ENCODE data around the gene GLIS1. TPM values are rescaled to one million over a fixed set of nuclear protein-coding genes. Genes with fewer than 3 reads are reported as not detected.

The GLIS1 gene
- polyA plus RNA-seq, 4 donors: 2.1 to 3.6 (median 2.6) TPM

DNA sequence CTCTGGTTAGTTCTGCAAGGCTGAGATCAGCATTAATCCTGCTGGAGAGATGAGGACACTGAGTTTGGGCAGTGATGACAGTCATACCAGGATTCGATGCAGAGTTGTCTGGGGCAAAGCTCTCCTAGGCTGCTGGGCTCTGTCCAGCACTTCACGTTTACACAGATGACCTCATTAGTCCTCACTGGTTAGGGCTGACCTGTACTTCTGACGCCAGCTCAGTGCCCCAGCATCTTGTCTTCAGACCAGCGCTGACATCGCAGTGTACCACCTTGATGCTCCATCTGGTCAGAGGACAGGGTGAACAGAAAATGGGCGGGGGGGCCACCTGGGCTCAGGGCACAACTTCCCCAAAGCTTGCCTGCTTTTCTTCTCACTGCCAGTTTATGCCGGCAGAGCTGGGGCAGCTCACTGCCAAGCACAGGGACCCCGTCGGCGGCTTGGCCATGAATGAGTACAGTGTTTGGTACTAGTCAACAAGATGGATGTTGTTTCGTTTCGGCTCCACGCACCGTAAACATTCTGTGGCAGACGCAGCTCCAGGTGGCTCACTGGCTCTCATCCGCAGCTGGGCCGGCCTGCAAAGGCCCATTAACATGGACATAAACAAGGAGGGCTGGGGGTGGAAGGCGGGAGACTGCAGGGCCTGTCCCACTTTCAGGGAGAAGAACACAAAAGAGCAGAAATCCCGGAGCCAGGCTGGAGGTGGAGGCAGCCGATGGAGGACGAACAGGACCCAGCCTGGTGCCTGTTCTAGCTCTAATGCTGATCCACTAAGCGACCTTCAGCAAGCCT, 118.7 kb downstream of the GLIS1 start:
- DNase-seq (ENCODE audit: low read depth in 4 of 4, low spot score in 3 of 4): no peak

DNA sequence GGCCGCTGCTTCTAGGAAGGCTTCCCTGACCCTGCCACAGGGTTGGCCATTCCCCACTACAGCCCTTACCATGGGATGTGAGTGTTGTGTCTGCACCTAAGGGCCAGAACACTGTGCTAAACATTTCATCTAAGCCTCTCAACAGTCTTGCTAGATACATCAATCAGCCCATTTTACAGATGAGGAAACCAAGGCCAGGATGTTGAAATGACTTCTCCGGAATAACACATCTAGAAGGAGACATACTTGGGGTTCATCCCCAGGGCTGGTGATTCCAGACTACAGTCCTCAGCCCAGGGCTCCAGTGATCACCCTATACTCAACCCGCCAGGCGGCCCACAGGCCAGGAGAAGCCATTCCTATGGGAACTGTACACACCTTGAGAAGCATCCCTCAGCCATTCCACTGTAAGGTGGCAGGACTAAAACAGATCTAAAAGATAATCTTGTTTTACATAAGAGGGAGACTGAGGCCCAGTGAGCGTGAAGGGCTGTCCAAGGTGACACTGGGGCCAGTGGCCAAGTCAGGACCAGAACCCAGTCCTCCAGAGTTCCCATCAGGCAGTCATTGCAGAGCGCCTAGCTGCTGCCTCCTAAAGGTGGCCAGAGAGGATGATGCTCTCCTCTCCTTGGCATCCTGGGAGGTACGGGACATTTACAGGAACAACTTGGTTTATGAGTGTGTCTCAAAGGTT, 119.5 kb downstream of the GLIS1 start:
- DNase-seq (ENCODE audit: low read depth in 4 of 4, low spot score in 3 of 4): no peak

DNA sequence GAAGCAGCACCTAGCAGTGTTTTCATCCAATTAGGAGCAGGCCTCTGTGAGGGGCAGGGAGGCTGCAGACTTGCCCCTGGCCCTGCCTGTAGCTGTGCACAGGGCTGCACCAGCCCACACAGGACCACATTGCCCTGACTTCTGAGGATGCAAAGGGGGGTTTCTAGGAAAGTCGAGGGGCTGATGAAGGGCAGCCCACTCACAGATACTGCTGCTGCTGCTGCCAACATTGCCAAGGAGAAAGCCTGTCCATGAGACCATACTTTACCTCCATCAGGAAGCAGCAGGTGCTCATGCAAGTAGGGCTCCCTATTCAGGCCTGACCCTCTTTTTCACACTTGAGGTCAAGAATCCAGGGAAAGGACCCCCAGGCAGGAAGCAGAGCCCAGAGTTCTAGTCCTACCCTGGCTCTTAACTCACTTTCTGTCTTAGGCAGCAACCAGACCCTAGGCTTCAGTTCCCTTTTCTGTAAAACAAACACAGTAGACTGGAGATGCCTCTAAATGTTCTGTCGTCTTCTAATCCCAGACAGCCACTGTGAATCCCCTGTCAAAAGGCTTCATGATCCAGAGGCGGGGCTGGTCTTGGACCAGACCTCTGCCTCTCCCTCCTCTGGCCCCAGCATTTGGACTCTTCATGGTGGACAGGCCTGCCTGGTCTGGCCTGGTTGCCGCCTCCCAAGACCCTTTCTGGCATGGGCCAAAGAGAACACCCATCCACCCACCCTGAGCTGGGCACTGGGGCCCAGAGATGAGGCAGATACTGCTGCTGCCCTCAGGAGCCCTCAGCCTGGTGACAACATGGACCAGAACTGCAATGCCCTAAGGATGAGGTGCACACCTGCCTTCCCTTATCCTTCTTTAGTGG, 120.2 kb downstream of the GLIS1 start:
- DNase-seq (ENCODE audit: low read depth in 4 of 4, low spot score in 3 of 4): no peak

DNA sequence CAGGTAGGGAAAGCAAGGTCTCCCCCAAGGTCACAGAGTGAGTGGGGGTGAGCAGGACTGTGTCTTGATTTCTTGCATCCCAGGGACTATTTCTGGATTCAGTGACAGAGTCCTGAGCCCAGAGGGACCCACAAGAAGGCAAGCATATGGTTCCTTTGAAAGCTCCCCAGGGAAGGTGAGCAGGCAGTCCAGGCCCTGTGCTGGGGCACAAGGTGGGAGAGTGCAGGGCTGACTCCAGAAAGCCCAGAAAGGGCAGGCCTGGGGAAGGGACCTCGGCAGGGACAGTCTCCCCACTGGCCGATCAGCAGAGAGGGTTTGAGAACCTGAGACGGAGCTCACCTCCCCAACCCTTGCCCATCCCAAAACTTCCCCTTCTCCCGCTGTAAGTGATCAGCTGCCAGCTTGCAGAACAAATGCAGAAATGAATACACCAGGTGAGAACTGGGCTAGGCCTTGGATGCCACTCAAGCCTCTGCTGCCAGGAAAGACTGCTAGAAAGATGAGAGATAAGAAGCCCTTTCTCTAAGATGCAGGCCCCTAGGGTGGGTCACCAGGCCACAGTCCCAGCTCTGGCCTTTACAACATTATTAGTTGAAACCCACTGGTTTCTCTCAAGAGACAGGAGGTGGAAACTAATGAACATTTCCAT, 121.0 kb downstream of the GLIS1 start:
- DNase-seq (ENCODE audit: low read depth in 4 of 4, low spot score in 3 of 4): no peak

DNA sequence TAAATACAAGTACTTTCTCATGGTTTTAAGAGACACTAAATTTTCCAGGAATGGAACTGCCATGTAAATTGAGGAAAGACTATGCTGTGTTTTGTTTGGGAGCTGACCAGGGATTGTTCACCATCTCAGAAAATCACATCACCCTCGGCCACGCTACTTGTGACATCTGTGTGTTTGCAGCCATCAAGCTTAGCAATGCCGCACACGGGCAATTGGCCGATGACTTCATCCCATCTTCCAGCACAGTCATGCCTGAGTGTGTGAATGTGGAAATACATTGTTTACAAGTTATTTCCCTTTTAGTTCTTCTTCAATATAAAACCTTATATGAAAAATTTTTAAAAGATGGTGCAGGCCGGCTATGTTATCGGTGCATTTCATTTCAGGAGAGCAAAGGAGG, 121.6 kb downstream of the GLIS1 start:
- DNase-seq (ENCODE audit: low read depth in 4 of 4, low spot score in 3 of 4): no peak

DNA sequence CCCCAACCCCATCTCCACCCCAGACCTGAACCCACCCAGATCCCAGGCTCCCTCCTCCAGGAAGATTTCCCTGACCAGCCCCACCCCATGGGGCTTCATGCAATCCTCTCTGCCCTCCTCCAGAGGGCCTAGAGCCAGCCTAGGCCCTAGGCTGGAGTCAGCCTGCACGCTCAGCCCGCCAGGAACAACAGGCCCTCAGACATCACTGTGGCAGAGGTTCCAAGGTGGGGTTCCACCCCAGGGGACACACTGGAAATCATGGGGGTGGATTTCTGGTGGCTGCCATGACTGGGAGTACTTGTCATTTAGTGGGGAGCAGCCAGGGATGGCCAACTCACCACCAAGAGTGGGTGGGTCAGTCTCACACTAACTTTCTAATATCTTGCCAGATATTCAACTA, 122.0 kb downstream of the GLIS1 start:
- no peak for DNase-seq (ENCODE audit: low read depth in 4 of 4, low spot score in 3 of 4)

DNA sequence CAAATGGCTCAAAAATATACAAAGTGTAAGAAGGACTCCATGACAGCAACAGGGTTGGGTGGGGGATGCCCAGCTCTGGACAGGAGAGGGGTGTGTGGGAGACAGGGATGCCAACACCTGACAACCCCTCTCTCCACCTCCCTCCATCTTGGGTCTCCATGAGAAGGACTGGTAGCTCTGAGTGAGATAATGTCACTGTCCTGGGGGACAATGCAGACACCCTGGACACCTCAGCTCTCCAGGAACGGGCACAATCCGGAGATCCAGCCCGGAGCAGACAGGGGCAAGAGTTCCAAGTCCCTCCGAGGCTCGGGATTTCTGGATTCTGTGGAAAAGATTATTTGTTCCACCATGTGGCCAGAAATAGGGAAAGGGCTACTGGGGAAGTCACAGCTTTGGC, 122.5 kb downstream of the GLIS1 start:
- DNase-seq (ENCODE audit: low read depth in 4 of 4, low spot score in 3 of 4): no peak

DNA sequence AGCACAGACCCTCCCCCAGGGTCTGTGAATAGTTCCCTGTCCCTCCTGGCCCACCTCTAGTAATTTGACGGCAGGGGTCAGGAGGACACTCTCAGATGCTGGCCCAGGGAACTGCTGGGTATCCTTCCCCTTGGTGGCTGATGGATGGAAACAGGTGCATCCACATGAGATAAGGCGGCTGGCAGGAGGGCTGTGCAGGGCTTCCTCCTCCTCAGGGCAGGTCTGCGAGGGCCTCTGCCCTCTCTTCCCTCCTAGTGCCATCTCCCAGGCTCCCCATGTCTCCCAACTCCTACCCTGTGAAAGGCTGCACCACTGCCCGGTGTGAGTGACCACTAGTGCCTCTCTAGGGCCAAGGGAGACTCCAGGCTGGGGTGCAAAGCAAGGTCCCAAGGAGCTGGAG, 123.9 kb downstream of the GLIS1 start:
- DNase-seq (ENCODE audit: low read depth in 4 of 4, low spot score in 3 of 4): no peak

DNA sequence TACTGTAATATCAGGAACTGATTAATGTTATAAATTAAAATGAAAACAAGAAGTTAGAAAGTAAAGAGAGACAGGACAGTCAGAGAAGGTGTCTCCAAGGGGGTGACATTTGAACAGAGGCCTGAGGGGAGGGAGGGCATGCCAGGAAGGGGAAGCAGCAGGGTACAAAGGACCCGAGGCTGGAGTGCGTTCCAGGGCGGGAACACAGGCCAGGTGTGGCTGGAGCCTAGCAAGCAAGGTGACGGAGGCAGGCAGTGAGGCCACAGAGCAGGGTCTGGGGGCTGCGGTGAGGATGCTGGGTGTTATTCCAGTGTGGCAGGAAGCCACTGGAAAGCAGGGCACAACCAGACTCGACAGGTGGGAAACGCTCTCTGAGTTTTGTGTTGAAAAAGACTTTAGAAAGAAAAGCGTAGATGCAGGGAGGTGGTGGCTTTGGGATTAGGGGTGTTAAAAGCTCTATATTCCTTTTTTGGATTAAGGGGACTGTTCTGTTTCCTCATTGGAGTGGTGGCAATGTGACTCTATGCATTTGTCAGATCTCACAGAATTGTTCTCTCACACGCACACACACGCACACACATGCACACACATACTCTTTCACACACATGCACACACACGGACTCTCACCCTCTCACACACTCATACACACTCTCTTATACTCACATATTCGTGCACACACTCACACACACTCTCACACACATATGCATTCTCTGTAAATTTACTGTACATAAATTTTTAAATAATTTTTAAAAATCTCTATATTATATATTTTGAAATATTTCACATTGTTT, 124.5 kb downstream of the GLIS1 start:
- no peak for DNase-seq (ENCODE audit: low read depth in 4 of 4, low spot score in 3 of 4)

DNA sequence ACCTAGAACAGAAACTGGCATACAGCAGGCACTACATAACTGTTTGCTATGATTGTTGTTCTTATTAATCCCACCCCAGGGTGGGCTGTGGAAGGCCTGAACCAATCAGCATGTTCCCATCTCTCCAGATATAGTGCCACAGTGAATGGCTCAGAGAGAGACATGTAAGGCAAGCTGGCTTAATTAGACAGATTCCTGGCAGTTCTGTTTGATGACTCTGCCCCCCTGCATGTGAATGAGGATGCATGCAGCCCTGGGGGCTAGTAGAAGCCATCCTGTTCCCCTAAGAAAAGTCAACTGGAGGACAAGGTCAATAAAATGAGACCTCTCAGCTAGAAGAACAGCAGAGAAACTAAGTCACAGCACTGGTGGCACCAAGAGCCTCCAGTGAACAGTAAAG, 130.3 kb downstream of the GLIS1 start:
- no peak for DNase-seq (ENCODE audit: low read depth in 4 of 4, low spot score in 3 of 4)

DNA sequence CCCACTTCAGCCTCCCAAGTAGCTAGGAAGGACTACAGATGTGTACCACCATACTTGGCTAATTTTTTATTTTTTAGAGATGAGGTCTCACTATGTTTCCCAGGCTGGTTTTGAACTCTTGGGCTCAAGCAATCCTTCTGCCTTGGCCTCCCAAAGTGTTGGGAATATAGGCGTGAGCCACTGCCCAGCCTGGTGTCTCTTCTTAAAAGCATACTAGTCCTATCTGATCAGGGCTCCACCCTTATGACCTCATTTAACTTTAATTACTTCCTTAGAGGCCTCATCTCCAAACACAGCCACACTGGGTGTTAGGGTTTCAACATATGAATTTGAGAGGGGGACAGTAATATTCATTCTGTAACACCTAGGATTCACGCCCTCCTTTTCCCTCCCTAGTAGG, 130.9 kb downstream of the GLIS1 start:
- no peak for DNase-seq (ENCODE audit: low read depth in 4 of 4, low spot score in 3 of 4)

DNA sequence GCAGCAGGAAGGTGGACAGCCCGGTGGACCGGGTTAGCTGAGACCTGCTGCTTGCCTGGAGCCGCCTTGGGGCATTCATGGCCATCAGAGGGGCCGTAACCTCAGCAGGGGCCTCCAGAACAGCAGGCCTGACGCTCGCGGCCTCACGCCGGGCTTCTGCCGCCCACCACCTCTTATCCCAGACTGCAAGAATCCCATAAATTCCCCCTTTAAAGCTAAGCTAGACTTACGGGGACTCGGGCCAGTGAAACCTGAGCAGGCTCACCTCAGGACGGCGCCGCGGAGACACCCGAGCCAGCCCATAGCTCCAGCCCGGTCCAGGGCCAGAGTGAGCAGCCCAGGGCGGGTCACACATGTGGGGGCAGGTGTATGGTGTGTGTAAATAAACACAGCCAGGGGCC, 132.3 kb downstream of the GLIS1 start:
- DNase-seq (ENCODE audit: low read depth in 4 of 4, low spot score in 3 of 4): no peak

DNA sequence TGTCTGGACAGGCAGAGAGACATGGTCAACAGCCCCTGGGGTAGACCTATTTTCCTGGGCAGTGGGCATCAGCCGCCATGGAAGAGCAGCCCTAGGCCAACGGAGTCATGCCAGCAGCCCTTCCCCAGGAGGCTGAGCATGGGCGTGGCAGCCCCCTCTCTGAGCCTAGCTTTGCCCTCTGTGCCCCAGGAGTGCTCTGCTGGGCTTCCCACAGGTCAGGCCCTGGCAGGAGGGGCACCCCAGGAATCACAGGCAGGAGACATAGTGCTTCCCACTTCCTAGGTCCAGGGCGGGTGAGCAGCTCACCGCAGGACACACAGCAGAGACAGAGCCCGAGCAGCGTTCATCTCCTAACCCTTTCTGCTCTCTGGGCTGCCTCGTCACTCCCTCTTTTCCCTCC, 132.8 kb downstream of the GLIS1 start:
- DNase-seq (ENCODE audit: low read depth in 4 of 4, low spot score in 3 of 4): no peak

DNA sequence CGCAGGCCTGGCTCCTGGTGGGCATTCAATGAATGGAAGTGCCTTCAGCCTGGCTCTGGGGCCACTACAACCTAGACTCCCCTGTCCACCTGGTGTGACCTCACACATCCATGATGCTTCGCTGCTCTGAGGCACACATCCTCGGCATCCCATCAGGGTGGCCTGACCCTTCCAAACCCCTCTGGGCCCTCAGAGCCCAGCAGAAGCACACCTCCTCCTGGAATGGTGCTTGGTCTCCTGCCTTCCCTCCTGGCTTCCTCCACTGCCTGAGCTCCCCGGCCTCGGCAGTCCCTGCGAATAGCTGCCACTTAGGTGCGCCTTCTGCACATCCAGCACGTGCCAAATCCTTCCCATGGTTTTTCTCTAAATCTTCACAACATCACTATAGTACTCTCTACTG, 133.8 kb downstream of the GLIS1 start:
- DNase-seq (ENCODE audit: low read depth in 4 of 4, low spot score in 3 of 4): no peak

DNA sequence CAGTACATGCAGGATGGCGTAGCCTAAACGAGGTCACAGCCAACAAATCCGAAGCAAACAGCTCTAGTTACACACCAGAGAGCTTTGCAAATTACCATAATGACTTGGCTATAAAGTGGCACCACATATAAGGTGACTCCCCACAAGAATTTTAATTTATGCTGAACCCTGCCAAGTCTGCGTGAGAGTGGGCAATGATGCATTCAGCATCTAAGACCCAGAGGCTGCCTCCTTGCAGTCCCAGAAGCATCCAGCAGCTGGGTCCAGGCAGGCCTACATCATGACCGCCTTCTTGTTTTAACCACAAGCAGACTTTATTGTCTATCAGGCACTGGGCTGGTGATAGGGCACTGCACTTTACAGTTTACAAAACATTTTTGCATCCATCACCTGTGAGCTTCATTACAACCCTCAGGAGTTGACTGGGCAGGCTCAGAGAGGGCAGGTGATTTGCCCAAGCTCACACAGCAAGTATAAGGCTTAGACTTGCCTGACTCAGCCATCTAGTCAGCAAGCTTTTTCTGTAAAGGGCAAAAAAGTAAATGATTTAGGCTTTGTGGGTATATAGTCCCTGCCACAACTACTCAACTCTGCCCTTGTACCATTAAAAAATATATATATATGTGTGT, 134.6 kb downstream of the GLIS1 start:
- DNase-seq (ENCODE audit: low read depth in 4 of 4, low spot score in 3 of 4): no peak

DNA sequence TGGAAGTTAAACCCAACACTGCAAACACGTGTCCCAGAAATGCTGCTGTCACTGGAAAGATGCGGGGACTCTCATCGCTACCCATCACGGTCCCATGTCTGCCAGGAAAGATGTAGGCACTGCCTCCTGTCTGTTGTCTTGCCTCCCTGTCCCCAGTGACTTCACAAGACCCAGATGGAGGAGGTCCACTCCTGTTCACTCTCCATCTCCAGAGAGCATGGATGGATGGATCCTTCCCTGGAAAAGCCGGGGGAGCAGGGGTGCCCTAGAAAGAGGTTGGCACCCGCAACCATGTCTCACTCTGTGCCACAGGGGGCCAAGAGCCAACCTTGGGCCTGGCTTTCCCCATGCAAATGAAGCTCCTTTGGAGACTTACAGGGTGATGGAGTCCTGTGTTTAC, 135.5 kb downstream of the GLIS1 start:
- DNase-seq (ENCODE audit: low read depth in 4 of 4, low spot score in 3 of 4): no peak

DNA sequence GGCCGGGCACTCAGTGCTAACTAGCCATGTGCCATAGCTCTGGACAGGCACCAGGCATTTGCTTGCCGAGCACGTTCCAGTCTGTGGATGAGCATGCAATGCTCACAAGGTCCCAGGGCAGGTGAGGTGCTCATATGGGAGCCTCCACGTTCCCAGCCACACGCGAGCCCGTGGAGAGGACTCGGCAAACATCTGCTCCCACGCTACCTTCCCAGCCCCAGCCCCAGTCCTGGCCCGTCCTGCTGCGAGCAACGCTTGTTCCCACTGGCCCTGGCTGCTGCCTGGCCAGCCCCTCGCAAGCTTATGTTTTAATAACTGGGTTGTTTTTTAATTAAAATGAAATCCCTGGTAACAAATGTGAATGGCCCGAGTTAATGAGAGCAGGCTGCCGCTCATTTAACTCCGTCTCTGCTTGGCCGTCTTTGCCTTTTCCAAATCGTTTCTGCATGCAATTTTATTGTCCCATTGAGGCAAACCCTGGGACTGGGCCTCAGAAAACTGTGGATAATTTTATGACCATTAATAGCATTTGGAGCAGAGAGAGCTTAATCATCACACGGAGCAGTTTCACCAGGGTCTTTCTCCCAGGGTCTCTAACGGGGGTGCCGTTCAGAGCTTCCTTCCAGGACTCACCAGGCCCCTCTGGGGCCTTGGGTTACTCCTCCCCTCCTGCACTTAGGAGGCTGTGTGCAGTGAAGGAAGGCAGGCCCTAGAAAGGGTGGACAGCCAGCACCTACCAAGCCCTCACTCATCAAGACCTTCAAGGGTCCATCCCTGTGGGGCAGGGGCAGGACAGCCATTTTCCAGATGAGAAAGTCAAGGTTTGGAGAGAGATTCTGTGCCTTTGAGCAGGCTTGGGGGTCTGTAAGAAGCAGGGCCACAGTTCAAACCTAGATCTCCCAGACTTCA, 136.8 kb downstream of the GLIS1 start:
- DNase-seq (ENCODE audit: low read depth in 4 of 4, low spot score in 3 of 4): no peak

DNA sequence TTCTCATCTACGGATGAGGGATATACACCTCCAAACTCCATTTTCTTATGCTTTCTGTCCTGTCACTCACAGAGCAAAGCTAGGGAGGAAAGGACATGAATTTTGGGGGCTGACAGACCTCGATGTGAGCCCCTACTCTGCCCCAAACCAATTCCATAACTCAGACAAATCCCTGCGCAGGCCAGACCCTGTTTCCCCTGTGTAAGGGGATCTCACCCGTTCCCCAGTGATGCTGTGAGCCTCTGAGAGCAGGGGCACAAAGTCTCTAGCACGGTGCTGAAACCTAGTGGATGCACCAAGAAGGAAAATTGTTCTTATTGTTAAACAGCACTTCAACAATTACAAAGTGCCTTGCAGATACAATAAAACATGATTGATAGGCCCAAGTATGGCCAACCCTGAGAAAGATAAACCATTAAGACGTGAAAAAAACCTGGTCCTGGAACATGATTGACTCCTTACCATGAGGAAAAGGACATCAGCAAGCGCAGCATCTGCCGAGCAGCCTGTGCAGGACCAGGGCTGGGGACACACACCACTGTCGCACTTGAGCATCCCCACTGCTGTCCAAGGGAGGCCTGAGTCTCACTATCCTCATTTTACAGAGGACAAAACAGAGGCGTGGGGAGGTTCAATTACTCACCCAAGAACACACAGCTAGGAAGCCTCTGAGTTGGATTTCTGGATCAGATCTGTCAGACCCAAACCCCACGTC, 137.8 kb downstream of the GLIS1 start:
- no peak for DNase-seq (ENCODE audit: low read depth in 4 of 4, low spot score in 3 of 4)

Data from right renal pelvis (tissue), 4 donors.